Colonic mucosa (tissue), 4 donors: Measurements from ENCODE around the gene ANKRD66. TPM values are rescaled to one million over a fixed set of nuclear protein-coding genes. Genes with fewer than 3 reads are reported as not detected.
"Not testable (repeated sequence)": the region's sequence is repeated elsewhere in the genome, so short reads cannot be mapped to it uniquely, and the experiment has no call there.

Experiments
- DNase-seq: peaks from one replicate; pipeline ENCODE4 v3.0.0-alpha.2; 2020
- H3K27ac ChIP-seq: fragments of 200-600 bp; one replicate; pipeline ENCODE4 v1.8.0; 2021
- H3K27me3 ChIP-seq: fragments of 200-600 bp; one replicate; pipeline ENCODE4 v1.8.0; 2021
- H3K36me3 ChIP-seq: fragments of 200-600 bp; one replicate; pipeline ENCODE4 v1.8.0; 2021
- H3K4me1 ChIP-seq: fragments of 200-600 bp; one replicate; pipeline ENCODE4 v1.8.0; 2021; ENCODE audit warnings: mild to moderate bottlenecking
- H3K4me3 ChIP-seq: fragments of 200-600 bp; one replicate; pipeline ENCODE4 v1.8.0; 2021
- H3K9ac ChIP-seq, 2 donors: one replicate each; pipeline ENCODE4 v1.7.0; 2013; ENCODE audit warnings: control low read depth in 2 of 2, low read depth in 2 of 2, low read length in 2 of 2
- H3K9me3 ChIP-seq: fragments of 200-600 bp; one replicate; pipeline ENCODE4 v1.8.0; 2021
- CTCF ChIP-seq: fragments of 200-600 bp; IDR thresholded peaks from one replicate; pipeline ENCODE4 v1.8.0; 2022; ENCODE audit warnings: antibody characterized with exemption, mild to moderate bottlenecking
- intact Hi-C: fragments of 100-400 bp; cut with DNase I; formaldehyde crosslinking; loops from one replicate; pipeline ENCODE4 v1.14.1; 2022
- total RNA-seq, 2 donors: library from RNA; stranded (reverse); fragmentation: NEBNext Ultra II Directional in 1 of 2; extraction: Animal tissue kit (Norgen Biotek cat#: 25700) in 1 of 2; gene quantifications; one replicate each; pipeline ENCODE4 v1.2.1, GENCODE V29; 2021
- donor health status: healthy.
- donor health status: DM: no; HTN: no; CAD: no.
- donor health status: DM: no; HTN: no; CAD: no.

The ANKRD66 gene
- total RNA-seq, 2 donors from 2014 or later: not detected

- Histone ChIP-seq H3K4me1 (no peaks in the 10 kb centered on the region), H3K4me3 (no peak overlapping the region), H3K27ac (no peak overlapping the region), H3K27me3 (no peaks in the 10 kb centered on the region), H3K36me3 (no peaks in the 10 kb centered on the region), H3K9me3 (no peaks in the 10 kb centered on the region), H3K9ac (no peak overlapping the region)
- DNase-seq: no peak
- no peak for TF ChIP-seq CTCF
- intact Hi-C loops: loop anchor here (10.0 kb wide), 1 partner anchor 679 kb away; no protein-coding TSS in a partner anchor
Measured at GRCh38 chr6:46763466-46763865, 16.7 kb downstream of the ANKRD66 start.

- not testable (repeated sequence) for H3K9me3 ChIP-seq, H3K27ac ChIP-seq, H3K9ac ChIP-seq, H3K27me3 ChIP-seq, H3K4me1 ChIP-seq, H3K36me3 ChIP-seq, DNase-seq, H3K4me3 ChIP-seq
- intact Hi-C loops: loop anchor here (10.0 kb wide), 1 partner anchor 679 kb away; no protein-coding TSS in a partner anchor
Measured at GRCh38 chr6:46764280-46764679, 17.5 kb downstream of the ANKRD66 start.

- Histone ChIP-seq H3K27ac (no peak overlapping the region), H3K9me3 (no peaks in the 10 kb centered on the region), H3K9ac (no peak overlapping the region), H3K36me3 (no peaks in the 10 kb centered on the region), H3K4me1 (no peaks in the 10 kb centered on the region), H3K4me3 (no peak overlapping the region), H3K27me3 (no peaks in the 10 kb centered on the region)
- TF ChIP-seq CTCF: no peak
- intact Hi-C loops: loop anchor here (10.0 kb wide), 1 partner anchor 680 kb away; no protein-coding TSS in a partner anchor
- no peak for DNase-seq
Measured at GRCh38 chr6:46764961-46765360, 18.2 kb downstream of the ANKRD66 start.

DNA sequence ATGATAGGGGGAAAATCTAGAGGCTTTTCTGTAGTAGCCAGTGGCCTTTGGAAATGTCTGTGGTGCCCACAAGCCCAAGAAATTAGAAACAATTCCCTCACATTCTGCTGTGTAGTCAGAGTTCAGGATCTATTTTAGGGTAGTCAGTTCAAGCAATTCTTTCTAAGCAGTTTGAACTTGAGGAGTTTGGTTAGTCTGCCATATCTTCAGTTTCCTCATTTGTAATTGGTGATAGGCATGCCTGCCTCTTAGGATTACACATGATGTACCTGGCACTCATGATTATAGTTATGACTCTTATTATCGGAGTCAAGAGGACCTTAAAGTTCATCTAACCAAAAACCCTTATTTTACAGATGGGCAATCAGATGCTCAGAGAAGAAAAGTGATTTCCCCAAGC is 25.3 kb downstream of the ANKRD66 start:
- H3K9me3 ChIP-seq: no peaks in the 10 kb centered on the region
- intact Hi-C loops: no loop called here
- no peak for TF ChIP-seq CTCF
- no peak for DNase-seq
- no peak overlapping the region for H3K27ac ChIP-seq
- H3K36me3 ChIP-seq: no peaks in the 10 kb centered on the region
- no peaks in the 10 kb centered on the region for H3K27me3 ChIP-seq
- no peak overlapping the region for H3K9ac ChIP-seq
- H3K4me3 ChIP-seq: no peak overlapping the region
- no peaks in the 10 kb centered on the region for H3K4me1 ChIP-seq

DNA sequence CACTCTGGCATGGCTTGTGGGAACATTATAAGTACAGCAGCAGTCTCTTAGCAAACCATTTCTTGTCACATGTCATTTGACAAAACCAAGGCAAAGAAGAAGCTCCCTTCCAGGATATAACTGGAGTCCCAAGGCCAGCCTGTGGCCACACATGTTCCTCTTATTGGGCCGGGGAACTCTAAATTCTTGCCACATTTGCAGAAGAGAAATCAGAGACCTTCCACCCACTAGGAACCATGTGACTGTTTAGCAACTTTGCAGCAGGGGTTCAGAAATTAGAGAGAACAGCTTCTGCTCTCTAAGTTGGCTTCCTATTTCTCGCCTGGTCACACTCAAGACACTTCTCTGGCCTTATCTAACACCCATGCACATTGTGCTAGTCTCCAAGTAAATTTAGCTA is 26.0 kb downstream of the ANKRD66 start:
- H3K27ac ChIP-seq: no peak overlapping the region

More for the DNA sequence above, 26.0 kb downstream of the ANKRD66 start:
- H3K4me1 ChIP-seq: no peaks in the 10 kb centered on the region
- H3K9me3 ChIP-seq: no peaks in the 10 kb centered on the region
- H3K27me3 ChIP-seq: no peaks in the 10 kb centered on the region
- no peak for TF ChIP-seq CTCF
- no peak overlapping the region for H3K4me3 ChIP-seq
- H3K36me3 ChIP-seq: no peaks in the 10 kb centered on the region
- intact Hi-C loops: no loop called here
- DNase-seq: no peak
- no peak overlapping the region for H3K9ac ChIP-seq
